Astrocyte (in vitro differentiated cells and primary cell): ENCODE measurements around the gene OPCML.

ENCODE experiments used
- CTCF ChIP-seq: IDR thresholded peaks from 2 replicates; pipeline ENCODE4 v1.5.1; 2011; ENCODE audit warnings: low read depth, mild to moderate bottlenecking, inconsistent platforms, low read length, moderate library complexity; ENCODE audit not compliant: insufficient read depth
- EZH2 ChIP-seq: IDR thresholded peaks from 2 replicates; pipeline ENCODE4 v1.6.1; 2012; ENCODE audit warnings: mild to moderate bottlenecking, low read length, inconsistent platforms; ENCODE audit not compliant: insufficient read depth

GRCh38 chr11:132490978-132491377 lies 1041.3 kb downstream of the OPCML start:
- TF ChIP-seq CTCF = no peak
- TF ChIP-seq EZH2 = no peak
